NB4 (cell line): ENCODE data around the gene SRP19.
A peak's percentile ranks its signal among the peaks of the same experiment; 100 is the strongest.

Experiments used
- CTCF ChIP-seq: IDR thresholded peaks from one replicate; pipeline ENCODE4 v1.5.1; 2012; ENCODE audit warnings: low read depth, low read length
- POLR2A ChIP-seq: IDR thresholded peaks from 2 replicates; pipeline ENCODE4 v1.6.1; 2011; ENCODE audit warnings: mild to moderate bottlenecking; ENCODE audit not compliant: insufficient read length; ENCODE audit errors: extremely low read depth
- TF ChIP-seq, protein P1 (sequence below): IDR thresholded peaks from 2 replicates; pipeline ENCODE4 v1.6.1; 2011; ENCODE audit warnings: low read depth, low read length

GRCh38 chr5:112848116-112848811 lies 12.8 kb upstream of the SRP19 start:
- peak; percentile 68 for TF ChIP-seq CTCF
- no peak for TF ChIP-seq POLR2A
- TF ChIP-seq, protein P1, sequence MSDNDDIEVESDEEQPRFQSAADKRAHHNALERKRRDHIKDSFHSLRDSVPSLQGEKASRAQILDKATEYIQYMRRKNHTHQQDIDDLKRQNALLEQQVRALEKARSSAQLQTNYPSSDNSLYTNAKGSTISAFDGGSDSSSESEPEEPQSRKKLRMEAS: no peak
